GM12891 (cell line): Measurements from ENCODE around the gene VPS4B.

Source experiments
- POLR2A ChIP-seq: IDR thresholded peaks from 2 replicates; pipeline ENCODE4 v1.6.1; 2011; ENCODE audit warnings: low read depth, low read length, control low read depth
- POLR2AphosphoS5 ChIP-seq: IDR thresholded peaks from 2 replicates; pipeline ENCODE4 v1.6.1; 2011; ENCODE audit warnings: low read depth, low read length, control low read depth
- POU2F2 ChIP-seq: IDR thresholded peaks from 2 replicates; pipeline ENCODE4 v1.6.1; 2011; ENCODE audit warnings: low read depth, mild to moderate bottlenecking, control low read depth, low read length, moderate library complexity
- SPI1 ChIP-seq: IDR thresholded peaks from 2 replicates; pipeline ENCODE4 v1.6.1; 2011; ENCODE audit warnings: low read depth, low read length, control low read depth
- TAF1 ChIP-seq: IDR thresholded peaks from 2 replicates; pipeline ENCODE4 v1.6.1; 2011; ENCODE audit warnings: low read depth, low read length, control low read depth

GRCh38 chr18:63422864-63423304 is 608 bp upstream of the VPS4B start:
- TF ChIP-seq POLR2A (no peak), POLR2AphosphoS5 (no peak), TAF1 (no peak), SPI1 (no peak), POU2F2 (no peak)
